HG02610 (cell line): ENCODE measurements around the gene ERBB4.
A peak's percentile ranks its signal among the peaks of the same experiment; 100 is the strongest.
"Not testable (repeated sequence)": the region's sequence is repeated elsewhere in the genome, so short reads cannot be mapped to it uniquely, and the experiment has no call there.

Experiments
- ATAC-seq: cut with Tn5 transposase; IDR thresholded peaks from one replicate; pipeline ENCODE4 v1.9.1; 2021; ENCODE audit warnings: mild to moderate bottlenecking, moderate library complexity; ENCODE audit not compliant: unreplicated experiment

Gene ERBB4

DNA sequence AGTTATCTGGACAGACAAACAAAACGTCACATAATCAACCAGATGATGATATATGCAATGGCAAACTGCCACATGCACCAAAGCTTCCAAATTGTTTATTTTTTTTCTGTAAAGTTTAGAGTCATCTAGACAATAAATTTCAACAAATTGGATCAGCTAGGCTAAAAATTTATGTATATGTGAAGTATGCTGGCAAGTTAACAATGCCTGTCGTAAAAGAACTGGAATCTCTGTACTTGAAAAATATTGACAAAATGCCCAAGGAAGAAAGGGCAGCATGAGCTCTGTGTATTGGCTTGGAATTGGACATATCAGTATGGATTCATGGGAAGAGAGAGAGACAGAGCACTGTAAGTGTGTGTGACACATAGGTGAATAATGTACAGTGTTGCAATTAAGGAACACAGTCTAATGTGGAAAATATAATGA lies 309.8 kb downstream of the ERBB4 start:
- no peak for ATAC-seq

DNA sequence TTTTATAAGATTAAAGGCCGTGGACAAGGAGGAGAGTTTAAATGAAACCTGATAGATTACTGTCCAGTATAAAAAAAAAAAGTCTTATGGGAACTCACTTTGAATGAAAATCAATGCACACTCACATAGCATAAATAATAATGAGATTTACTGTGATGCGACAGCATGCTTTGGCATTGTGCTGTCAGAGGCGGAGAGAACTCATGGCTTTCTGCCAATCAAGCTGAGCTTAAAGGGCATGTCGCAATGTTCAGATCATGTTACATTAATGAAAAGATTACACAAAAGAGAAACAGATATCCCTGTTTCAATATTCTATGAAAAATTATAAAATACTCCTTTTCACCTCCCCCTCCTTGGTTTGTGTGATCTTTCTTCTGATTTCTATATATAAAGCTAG lies 310.8 kb downstream of the ERBB4 start:
- no peak for ATAC-seq

DNA sequence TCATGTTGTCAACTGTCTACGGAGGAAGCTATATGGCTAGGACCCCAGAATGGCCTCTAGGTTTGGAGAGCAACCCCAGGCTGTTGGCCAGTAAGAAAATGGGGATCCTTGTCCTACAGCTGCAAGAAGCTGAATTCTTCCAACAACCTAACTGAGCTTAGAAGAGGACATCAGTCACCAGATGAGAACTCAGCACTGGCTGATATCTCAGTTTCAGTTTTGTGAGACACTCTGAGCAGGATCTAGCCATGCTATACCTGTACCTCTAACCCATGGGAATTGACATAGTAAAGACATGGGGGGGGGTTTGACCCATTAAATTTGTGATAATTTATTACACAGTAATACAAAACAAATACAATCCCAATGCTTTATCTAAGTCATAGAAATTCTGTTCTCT lies 312.5 kb downstream of the ERBB4 start:
- ATAC-seq: no peak

DNA sequence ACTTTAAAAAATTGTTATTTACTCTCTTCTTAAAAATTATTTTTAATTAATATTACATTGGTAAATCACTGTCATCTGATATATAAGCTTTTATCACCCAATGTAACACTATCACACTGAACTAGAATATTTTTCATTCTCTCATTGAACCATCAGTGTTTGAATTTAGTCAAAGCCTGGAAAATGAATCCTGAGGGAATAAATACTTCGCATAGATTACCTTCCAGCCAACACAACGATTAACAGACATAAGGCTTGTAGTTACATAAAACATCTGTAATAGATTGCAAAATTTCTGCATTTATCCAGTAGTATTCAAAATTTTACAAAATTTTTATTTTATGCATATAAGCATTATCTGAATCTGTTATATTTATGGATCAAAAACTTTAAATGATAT lies 314.9 kb downstream of the ERBB4 start:
- ATAC-seq: no peak

DNA sequence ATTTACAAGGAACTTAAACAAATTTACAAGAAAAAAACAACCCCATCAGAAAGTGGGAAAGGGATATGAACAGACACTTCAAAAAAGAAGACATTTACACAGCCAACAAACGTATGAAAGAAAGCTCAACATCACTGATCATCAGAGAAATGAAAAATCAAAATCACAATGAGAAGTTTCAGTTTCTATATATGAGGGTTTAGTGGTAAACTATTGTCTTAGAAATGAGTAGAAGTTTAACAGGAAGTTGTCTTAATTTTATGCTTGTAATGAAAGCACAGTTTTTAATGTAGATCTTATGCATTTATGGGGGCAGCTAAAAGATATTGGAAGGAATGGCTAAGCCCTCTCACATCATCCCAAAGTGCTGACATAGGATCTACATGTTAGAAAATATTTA lies 325.4 kb downstream of the ERBB4 start:
- peak; percentile 64 for ATAC-seq

DNA sequence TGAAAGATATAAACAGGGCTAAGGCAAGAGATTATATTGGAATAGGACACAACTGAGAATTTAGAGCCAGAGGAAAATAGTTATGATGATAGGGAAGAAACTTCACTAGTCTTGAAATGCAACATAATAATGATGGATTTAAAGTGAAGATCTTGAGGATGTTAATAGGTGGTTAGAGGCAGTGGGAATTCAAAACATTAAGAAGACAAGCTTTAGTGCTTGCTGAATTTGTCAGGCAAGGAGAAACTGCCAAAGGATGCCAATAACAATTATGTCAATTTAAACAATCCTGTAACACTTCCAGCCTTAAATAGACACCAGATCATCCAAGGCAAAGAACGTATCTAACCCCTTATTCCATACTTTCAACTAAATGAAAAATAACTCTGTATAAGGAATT lies 330.1 kb downstream of the ERBB4 start:
- ATAC-seq: no peak

DNA sequence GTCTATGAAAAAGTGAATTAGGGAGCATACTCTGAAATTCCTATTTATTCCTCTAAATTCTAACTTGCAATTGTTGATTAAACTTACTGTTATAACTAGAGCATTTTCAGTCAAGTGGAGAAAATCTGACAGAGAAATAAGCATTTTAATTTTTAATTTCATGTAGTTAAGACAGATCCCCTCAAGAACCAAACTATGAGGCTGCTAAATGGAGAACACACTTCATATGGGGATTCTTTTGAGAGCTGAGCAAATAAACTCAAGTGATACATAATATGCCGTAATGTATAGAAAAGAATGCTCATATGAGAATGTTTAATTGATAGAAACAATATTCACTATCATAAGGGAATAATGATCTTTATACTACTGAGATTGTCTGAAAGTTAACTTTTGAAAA lies 340.8 kb downstream of the ERBB4 start:
- no peak for ATAC-seq

DNA sequence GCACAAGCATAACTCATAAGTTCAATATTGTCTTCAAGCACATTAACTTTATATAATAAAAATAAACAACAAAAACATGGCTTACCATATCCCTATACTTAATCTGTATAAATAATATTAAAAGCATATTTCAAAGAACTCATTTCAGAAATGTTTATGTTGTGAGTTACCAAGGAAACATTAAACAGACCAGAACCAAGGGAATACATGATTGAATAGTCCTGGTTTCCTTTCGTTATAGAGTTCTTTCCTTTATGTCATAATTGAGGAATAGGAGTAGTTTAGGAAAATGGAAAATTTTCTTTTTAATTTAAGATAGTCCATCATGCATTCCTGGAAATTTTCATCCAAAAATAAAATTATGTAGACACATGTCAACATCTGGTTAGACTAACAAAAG lies 343.0 kb downstream of the ERBB4 start:
- no peak for ATAC-seq

DNA sequence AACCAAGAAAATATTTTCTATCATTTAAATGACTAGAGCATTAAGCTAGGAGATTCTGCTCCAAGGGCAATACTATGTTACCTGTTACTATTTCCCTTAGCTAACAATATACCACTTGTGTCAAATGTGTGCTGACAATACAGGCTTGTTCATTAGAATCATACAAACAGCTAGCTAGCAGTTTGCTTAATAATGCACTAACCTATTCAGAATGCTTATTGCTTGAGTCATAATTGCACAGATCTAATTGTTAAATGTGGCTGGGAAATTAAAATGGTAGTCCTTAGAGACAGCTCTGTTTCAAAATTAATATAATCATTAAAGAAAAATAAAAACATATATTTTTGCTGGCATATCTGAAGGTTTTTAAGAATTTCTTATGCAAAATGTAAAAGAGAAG lies 344.2 kb downstream of the ERBB4 start:
- ATAC-seq: no peak

DNA sequence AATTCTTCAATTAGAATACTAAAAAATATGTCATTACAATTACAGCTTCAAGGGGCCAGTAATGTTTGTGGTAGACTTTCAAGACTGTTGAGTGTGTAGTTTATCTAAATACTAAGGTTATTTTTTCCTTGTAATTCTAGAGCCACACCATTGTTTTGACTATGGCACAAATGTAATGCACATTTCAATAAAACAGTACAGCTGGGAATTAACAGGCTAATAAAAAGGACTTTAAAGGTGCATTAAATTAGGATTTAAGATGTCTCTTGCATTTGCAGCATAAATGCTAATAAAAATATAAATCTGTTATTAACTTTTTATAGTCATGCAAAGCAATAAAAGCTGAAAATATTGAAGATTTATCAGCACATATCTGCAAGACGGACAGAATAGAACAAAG lies 344.8 kb downstream of the ERBB4 start:
- no peak for ATAC-seq

DNA sequence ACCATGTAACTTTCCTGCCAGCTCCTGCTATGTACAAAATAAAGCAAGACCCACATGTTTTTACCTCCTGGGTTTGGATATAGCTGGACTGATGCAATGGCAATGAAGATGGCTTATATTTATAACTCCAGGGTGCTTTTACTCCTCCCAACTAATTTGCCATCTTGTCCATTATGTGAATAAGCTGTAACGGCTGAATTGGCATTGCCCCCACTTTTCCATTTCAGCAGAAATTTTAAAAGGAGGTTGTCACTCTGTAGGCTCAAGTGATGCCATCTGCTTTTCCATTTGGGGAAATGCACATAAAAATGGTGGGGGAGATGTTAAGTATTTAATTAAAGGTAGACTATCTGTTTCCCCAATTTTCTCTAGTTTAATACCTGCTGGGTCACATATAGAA lies 345.5 kb downstream of the ERBB4 start:
- ATAC-seq: no peak

DNA sequence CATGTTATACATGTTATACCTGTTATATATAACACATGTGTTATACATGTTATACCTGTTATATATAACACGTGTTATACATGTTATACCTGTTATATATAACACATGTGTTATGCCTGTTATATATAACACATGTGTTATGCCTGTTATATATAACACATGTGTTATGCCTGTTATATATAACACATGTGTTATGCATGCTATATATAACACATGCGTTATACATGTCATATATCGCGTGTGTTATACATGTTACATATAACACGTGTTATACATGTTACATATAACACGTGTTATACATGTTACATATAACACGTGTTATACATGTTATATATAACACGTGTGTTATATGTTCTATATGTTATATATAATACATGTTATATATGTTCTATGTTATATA lies 347.2 kb downstream of the ERBB4 start:
- not testable (repeated sequence) for ATAC-seq

DNA sequence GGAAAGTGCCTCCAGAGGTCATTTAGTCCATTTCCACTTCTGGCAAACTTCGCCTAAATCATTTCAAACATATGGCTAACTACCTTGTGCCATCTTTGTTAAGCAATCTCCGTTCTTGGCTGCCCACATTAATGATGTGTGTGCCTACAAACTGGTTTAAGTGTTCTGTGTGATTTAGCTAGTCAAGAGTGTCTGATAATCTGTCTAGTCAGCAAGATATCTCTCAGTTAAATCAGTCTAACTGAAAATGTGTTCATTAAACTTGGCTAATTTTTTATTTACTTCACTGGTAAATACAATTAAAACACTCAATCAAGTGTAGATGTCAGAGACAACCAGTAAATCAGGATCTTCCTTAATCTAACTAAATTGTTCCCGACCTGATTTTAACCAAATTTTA lies 352.4 kb downstream of the ERBB4 start:
- no peak for ATAC-seq

DNA sequence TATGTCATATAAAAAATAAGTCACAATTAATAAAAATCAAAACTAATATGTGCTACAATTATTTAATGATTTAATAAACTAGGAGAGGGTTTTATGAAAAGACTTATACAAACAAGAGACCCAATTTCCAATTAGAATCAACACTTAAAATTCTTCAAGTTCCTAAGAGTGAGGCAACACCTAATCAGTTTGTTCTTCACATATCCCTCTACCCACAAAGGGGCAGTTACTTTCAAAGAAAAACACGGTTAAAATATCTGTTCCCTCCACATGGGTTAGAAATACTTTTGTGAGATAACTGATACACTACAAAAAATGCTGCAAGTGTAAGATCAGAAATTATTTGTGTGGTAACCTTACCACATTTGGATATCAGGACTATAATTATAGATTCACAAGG lies 357.0 kb downstream of the ERBB4 start:
- no peak for ATAC-seq

DNA sequence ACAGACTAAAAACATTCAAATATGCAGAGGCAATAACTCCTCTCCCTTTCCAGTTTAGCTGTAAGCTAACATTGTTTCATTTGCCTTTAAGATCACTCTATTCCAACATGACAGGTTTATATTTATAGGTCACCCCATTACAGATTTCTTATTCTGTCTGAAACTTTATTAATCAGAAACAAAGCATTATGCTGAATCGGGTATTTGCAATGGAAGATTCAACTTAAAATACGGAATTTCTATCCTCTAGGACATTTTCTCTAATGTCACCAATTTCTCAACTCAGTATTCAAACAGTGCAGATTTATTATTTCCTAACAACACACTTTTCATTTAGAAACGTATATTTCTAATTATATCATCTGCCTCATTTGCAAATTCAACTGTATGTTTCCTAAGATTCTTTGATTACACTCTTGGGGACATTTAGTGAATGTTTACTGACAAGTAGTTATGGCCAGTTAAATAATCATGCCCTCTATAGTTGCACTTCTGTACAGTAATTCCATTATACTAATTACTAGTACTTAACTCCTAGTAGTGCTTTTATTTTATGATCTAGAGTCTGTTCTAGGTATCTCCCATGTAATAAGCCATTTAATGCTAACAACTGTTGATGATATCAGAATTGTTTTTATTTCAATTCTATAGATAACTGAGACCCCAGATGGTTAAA lies 358.1 kb downstream of the ERBB4 start:
- ATAC-seq: no peak

DNA sequence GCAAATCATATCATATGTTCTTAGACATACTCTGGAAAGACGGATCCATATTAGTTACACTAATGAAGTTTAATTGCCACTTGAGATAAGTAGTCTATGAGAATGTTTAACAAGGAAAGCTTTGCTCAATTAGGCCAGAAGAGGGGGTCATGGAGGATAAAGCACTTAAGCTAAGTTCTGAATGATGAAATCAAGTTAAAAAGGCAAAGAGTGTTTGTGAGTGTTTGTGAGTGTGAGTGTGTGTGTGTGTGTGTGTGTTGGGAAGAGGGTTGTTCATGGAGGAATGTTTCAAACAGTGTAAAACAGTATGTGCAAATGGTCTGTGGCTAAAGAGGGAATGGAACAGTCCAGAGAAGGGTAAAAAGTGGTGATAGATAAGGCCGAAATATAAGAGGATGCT lies 360.9 kb downstream of the ERBB4 start:
- ATAC-seq: no peak

DNA sequence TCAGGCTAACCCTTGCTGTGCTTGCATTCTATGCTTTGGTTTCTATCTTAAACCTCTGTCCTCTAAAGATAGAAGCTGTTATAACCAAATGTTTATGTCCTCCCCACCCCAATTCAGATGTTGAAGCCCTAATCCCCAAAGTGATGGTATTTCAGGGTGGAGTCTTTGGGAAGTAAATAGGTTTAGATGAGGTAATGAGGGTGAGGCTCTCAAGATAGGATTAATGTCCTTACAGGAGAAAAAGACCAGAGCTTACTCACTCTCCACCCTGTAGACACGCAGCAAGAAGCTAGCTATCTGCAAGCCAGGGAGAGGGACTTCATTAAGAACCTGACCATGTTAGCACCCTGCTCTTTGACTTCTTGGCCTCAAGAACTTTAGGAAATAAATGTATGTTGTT lies 362.5 kb downstream of the ERBB4 start:
- ATAC-seq: no peak

DNA sequence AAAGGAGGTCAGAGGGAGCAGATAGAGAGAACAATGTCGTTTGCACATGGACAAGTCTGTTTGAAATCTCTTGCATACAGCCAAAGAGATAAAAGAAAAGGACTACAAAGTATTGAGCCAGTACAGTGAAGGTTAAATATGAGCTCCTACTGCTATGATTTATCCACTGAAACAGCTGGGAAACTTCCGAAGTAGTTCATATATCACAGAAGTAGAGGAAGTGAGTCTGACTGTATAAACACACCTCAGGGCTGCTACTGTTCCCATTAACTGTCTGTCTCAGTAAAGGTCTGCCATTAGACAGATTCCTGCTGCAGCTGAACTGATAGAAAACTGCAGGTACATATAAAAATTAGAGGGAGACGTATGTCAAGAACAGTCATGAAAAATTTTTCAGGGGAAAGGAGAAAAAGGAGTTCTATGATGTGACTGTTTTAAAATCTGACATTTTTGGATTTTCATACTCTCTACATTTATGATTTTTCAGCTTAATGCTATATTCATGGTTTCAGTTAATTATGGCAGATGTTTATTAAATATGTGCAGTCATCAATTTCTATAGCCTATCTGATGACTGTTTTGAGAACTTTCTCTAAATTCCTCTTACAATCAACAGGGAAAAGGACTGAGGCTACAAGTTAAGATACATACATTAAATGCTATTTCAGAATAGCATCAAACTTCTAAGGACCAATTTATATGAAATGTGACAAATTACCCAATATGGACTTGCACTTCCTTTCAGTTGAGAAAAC lies 364.7 kb downstream of the ERBB4 start:
- no peak for ATAC-seq

DNA sequence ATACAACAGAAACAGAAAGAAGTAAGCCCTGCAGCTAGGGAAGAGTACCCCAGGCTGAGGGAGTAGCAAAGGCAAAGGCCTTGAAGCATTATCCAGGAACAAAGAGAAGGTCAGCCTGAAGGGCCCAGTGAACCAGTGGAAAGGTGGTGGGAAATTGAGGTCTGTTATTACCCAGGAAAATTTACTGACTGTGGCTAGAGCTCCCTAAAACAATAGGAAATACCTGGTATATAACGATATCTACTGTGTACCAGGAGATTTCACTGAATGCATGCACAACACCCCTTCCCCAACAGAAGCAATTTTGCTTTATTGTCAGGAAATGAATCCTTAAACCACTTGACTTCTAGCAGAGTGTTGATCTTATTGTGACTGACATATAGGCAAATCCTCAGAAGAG lies 365.3 kb downstream of the ERBB4 start:
- ATAC-seq: no peak

DNA sequence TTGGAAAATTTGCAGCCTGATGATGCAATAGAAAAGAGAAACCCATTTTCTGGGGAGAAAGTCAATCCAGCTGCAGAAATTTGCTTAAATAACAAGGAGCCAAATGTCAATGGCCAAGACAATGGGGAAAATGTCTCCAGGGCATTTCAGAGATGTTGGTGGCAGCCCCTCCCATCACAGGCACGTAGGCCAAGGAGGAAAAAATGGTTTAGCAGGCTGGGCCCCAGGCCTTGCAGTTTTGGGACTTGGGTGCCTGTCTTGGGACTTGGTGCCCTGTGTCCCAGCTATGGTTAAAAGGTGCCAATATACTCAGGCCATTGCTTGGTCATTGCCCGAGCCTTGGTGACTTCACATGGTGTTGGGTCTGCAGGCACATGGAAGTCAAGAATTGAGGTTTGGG lies 368.2 kb downstream of the ERBB4 start:
- ATAC-seq: no peak

DNA sequence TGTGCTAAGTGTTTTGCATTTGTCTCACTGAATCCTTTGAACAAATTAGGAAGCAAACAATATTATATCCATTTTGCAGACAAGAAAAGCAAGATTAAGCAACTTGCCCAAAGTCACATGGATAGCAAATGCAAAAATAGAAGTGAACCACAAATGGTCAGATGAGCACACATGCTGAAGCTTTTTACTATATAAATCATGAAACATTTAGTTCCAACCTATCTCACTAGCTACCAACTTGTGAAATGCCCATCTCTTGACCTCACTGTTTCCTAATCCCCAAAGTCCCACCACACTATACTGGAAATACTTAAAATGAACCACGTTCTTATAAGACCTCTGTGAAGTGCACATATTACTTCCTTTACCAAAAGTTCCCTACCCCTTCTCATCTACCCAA lies 380.5 kb downstream of the ERBB4 start:
- no peak for ATAC-seq

DNA sequence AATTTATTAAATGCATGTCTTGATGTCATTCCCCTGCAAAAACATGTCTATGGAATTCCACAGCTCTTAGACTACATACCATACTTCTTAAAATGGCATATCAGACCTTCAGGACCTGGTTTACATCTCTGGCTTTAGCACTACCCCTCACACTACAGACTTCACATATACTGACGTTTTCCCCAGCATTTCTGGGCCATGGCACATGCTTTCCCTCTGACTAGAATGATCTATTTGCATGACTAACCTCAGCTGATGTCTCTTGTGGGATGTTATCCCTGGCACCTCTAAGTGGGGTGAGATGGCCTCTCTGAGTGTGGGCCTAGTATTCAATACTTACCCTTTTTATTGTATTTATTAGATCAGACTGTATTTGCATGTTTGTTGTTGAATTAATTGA lies 381.6 kb downstream of the ERBB4 start:
- ATAC-seq: no peak

DNA sequence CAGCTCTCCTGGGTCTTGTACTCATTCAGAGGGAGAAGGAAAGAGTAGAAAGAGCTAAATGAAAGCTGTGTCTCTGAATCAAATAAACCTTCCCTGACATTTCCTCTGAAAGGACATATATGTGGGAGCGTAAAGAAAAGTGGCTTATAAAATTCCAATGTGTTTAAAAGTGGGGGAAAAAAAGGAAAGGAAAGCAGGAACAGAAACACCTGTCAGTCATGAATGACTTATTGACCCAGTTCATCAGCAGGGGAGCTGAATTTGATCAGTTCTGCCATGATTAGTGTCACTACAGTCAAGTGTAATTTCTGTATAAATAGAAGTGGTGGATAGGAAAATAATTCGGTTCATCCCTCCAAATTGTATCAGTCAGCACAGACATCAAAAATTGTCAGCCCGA lies 382.5 kb downstream of the ERBB4 start:
- no peak for ATAC-seq
